SK-N-SH treated with all-trans-retinoic acid at 6 μM for 48 hours (cell line): ENCODE data around the gene DCTN2.
"Not testable (repeated sequence)": the region's sequence is repeated elsewhere in the genome, so short reads cannot be mapped to it uniquely, and the experiment has no call there.

ENCODE experiments used
- ATAC-seq: fragments of 200-7000 bp; cut with Tn5 transposase; 3 replicates; pipeline ENCODE4 v1.9.1; 2020; ENCODE audit warnings: mild to moderate bottlenecking, moderate library complexity
- ARNTL ChIP-seq: fragments of 450-650 bp; formaldehyde crosslinking; IDR thresholded peaks from 2 replicates; pipeline ENCODE4 v1.5.0; 2020; ENCODE audit warnings: low read depth, mild to moderate bottlenecking, moderate library complexity, borderline replicate concordance
- CSDC2 ChIP-seq: fragments of 250-450 bp; sonication (Bioruptor Pico); IDR thresholded peaks from 2 replicates; pipeline ENCODE4 v1.5.0; 2020; ENCODE audit warnings: mild to moderate bottlenecking, moderate library complexity
- ISL1 ChIP-seq: fragments of 250-450 bp; sonication (Bioruptor Pico); IDR thresholded peaks from 2 replicates; pipeline ENCODE4 v2.1.2; 2022; ENCODE audit warnings: mild to moderate bottlenecking, moderate library complexity
- OSR1 ChIP-seq: fragments of 250-450 bp; sonication (Bioruptor Pico); IDR thresholded peaks from 2 replicates; pipeline ENCODE4 v1.8.0; 2022; ENCODE audit warnings: moderate library complexity, mild to moderate bottlenecking, inconsistent platforms
- POU6F1 ChIP-seq: fragments of 250-450 bp; sonication (Bioruptor Pico); IDR thresholded peaks from 2 replicates; pipeline ENCODE4 v1.8.0; 2021; ENCODE audit warnings: low read depth, mild to moderate bottlenecking, moderate library complexity, borderline replicate concordance
- PPARA ChIP-seq: fragments of 250-450 bp; sonication (Bioruptor Pico); IDR thresholded peaks from 2 replicates; pipeline ENCODE4 v1.5.0; 2020; ENCODE audit warnings: mild to moderate bottlenecking, borderline replicate concordance
- RARB ChIP-seq: fragments of 250-450 bp; sonication (Bioruptor Pico); IDR thresholded peaks from 2 replicates; pipeline ENCODE4 v1.8.0; 2021; ENCODE audit warnings: mild to moderate bottlenecking, moderate library complexity
- TCF4 ChIP-seq: fragments of 250-450 bp; sonication (Bioruptor Pico); IDR thresholded peaks from 2 replicates; pipeline ENCODE4 v1.8.0; 2021; ENCODE audit warnings: mild to moderate bottlenecking, moderate library complexity, borderline replicate concordance
- TOX ChIP-seq: fragments of 250-450 bp; sonication (Bioruptor Pico); IDR thresholded peaks from 2 replicates; pipeline ENCODE4 v1.8.0; 2021; ENCODE audit warnings: mild to moderate bottlenecking, moderate library complexity, borderline replicate concordance
- ZC3H10 ChIP-seq: fragments of 250-450 bp; sonication (Bioruptor Pico); IDR thresholded peaks from 2 replicates; pipeline ENCODE4 v1.5.1; 2021; ENCODE audit warnings: mild to moderate bottlenecking, moderate library complexity
- ZFP3 ChIP-seq: fragments of 250-450 bp; sonication (Bioruptor Pico); IDR thresholded peaks from 2 replicates; pipeline ENCODE4 v1.5.0; 2020; ENCODE audit warnings: mild to moderate bottlenecking, moderate library complexity
- ZNF565 ChIP-seq: fragments of 450-650 bp; formaldehyde crosslinking; conservative IDR thresholded peaks from 2 replicates; pipeline ENCODE4 v1.5.0; 2020; ENCODE audit warnings: low read depth, mild to moderate bottlenecking, moderate library complexity
- ZNF70 ChIP-seq: fragments of 450-650 bp; formaldehyde crosslinking; IDR thresholded peaks from 2 replicates; pipeline ENCODE4 v1.5.0; 2020; ENCODE audit warnings: mild to moderate bottlenecking, moderate library complexity
- ZNF8 ChIP-seq: fragments of 450-650 bp; formaldehyde crosslinking; IDR thresholded peaks from 2 replicates; pipeline ENCODE4 v1.5.0; 2020; ENCODE audit warnings: mild to moderate bottlenecking, moderate library complexity
- TF ChIP-seq, protein P1 (sequence below): fragments of 250-450 bp; sonication (Bioruptor Pico); IDR thresholded peaks from 2 replicates; pipeline ENCODE4 v1.5.0; 2020; ENCODE audit warnings: mild to moderate bottlenecking, moderate library complexity
- TF ChIP-seq, protein P2 (sequence below): fragments of 250-450 bp; sonication (Bioruptor Pico); IDR thresholded peaks from 2 replicates; pipeline ENCODE4 v1.8.0; 2020; ENCODE audit warnings: mild to moderate bottlenecking, moderate library complexity, borderline replicate concordance
- TF ChIP-seq, protein P3 (sequence below): fragments of 250-450 bp; sonication (Bioruptor Pico); IDR thresholded peaks from 2 replicates; pipeline ENCODE4 v1.5.1; 2021; ENCODE audit warnings: mild to moderate bottlenecking, moderate library complexity

The DCTN2 gene

GRCh38 chr12:57511588-57512325 is 35.2 kb downstream of the DCTN2 start (continued):
- TF ChIP-seq, protein P1, sequence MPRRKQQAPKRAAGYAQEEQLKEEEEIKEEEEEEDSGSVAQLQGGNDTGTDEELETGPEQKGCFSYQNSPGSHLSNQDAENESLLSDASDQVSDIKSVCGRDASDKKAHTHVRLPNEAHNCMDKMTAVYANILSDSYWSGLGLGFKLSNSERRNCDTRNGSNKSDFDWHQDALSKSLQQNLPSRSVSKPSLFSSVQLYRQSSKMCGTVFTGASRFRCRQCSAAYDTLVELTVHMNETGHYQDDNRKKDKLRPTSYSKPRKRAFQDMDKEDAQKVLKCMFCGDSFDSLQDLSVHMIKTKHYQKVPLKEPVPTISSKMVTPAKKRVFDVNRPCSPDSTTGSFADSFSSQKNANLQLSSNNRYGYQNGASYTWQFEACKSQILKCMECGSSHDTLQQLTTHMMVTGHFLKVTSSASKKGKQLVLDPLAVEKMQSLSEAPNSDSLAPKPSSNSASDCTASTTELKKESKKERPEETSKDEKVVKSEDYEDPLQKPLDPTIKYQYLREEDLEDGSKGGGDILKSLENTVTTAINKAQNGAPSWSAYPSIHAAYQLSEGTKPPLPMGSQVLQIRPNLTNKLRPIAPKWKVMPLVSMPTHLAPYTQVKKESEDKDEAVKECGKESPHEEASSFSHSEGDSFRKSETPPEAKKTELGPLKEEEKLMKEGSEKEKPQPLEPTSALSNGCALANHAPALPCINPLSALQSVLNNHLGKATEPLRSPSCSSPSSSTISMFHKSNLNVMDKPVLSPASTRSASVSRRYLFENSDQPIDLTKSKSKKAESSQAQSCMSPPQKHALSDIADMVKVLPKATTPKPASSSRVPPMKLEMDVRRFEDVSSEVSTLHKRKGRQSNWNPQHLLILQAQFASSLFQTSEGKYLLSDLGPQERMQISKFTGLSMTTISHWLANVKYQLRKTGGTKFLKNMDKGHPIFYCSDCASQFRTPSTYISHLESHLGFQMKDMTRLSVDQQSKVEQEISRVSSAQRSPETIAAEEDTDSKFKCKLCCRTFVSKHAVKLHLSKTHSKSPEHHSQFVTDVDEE (CRISPR knock-in tag), result no peak
- TF ChIP-seq, all 23 proteins: peak for 0

DNA sequence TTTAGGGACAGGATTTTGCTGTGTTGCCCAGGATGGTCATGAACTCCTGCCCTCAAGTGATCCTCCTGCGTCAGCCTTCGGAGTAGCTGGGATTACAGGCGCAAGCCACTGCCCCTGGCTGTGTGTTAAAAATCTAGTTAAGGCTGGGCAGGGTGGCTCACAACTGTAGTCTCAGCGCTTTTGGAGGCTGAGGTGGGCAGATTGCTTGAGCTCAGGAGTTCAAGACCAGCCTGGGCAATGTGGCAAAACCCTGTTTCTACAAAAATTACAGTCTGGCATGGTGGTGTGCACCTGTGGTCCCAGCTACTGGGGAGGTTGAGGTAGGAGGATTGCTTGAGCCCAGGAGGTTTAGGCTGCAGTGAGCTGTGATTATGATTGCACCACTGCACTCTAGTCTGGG is 35.8 kb downstream of the DCTN2 start:
- no peak for TF ChIP-seq ISL1 (CRISPR knock-in tag)
- TF ChIP-seq ZNF70, result no peak
- TF ChIP-seq ZNF565 (CRISPR knock-in tag), result no peak
- TF ChIP-seq PPARA (CRISPR knock-in tag), result no peak
- no peak for TF ChIP-seq TOX
- TF ChIP-seq, protein P2, sequence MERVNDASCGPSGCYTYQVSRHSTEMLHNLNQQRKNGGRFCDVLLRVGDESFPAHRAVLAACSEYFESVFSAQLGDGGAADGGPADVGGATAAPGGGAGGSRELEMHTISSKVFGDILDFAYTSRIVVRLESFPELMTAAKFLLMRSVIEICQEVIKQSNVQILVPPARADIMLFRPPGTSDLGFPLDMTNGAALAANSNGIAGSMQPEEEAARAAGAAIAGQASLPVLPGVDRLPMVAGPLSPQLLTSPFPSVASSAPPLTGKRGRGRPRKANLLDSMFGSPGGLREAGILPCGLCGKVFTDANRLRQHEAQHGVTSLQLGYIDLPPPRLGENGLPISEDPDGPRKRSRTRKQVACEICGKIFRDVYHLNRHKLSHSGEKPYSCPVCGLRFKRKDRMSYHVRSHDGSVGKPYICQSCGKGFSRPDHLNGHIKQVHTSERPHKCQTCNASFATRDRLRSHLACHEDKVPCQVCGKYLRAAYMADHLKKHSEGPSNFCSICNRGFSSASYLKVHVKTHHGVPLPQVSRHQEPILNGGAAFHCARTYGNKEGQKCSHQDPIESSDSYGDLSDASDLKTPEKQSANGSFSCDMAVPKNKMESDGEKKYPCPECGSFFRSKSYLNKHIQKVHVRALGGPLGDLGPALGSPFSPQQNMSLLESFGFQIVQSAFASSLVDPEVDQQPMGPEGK (CRISPR knock-in tag), result no peak
- ATAC-seq, result no peak

DNA sequence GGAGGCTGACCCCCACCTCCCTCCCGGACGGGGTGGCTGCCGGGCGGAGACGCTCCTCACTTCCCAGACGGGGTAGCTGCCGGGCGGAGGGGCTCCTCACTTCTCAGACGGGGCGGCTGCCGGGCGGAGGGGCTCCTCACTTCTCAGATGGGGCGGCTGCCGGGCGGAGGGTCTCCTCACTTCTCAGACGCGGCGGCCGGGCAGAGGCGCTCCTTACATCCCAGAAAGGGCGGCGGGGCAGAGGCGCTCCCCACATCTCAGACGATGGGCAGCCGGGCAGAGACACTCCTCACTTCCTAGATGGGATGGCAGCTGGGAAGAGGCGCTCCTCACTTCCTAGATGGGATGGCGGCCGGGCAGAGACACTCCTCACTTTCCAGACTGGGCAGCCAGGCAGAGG is 39.2 kb downstream of the DCTN2 start:
- ATAC-seq, result not testable (repeated sequence)

DNA sequence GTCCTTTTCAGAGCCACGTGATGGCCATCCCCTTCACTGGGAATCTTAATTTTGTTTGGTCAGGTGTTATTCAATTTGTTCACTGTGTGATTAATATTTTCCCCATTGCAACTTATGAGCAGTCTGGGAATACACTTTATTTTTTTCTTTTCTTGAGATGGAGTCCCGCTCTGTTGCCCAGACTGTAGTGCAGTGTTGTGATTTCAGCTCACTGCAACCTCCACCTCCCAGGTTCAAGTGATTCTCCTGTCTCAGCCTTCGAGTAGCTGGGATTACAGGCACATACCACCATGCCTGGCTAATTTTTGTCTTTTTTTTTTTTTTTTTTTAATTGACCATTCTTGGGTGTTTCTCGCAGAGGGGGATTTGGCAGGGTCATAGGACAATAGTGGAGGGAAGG is 40.5 kb downstream of the DCTN2 start:
- ATAC-seq, result not testable (repeated sequence)

DNA sequence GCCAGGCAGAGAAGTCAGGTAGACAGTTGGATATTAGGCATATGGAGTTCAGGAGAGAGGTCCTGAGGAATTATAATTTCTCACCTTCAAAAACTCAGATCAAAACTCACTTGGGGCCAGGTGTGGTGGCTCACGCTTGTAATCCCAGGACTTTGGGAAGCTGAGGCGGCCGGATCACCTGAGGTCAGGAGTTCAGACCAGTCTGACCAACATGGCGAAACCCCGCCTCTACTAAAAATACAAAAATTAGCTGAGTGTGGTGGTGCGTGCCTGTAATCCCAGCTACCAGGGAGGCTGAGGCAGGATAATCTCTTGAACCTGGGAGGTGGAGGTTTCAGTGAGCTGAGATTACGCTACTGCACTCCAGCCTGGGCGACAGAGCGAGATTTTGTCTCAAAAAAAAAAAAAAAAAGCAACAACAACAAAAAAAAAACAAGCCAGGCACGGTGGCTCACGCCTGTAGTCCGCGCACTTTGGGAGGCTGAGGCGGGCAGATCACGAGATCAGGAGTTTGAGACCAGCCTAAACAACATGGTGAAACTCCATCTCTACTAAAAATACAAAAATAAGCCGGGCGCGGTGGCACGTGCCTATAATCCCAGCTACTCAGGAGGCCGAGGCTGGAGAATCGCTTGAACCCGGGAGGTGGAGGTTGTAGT is 44.6 kb downstream of the DCTN2 start:
- not testable (repeated sequence) for ATAC-seq

- TF ChIP-seq ZC3H10 (CRISPR knock-in tag), result no peak
- TF ChIP-seq, protein P2 (CRISPR knock-in tag), result no peak
- TF ChIP-seq, all 23 proteins: peak for 0
- ATAC-seq, result no peak
Measured at GRCh38 chr12:57500213-57500612, 46.8 kb downstream of the DCTN2 start.

DNA sequence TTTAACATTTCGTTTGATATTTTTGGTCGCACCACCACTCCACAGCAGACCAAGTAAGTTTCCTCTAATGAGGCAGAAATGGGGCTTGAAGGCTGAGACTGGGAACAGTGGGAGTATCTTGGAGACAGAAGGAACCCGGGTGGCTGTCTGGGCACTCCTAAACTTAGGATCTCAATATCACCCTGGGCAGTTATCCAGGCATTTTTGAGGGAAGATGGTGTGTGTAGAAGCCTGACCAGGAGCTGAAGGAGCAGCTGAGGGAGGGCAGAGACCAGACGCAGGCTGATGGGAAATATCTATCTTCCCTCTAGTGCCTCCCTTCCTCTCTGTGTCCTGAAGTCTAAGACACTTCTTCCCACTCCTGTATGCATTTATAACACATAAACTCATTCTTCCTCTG is 48.4 kb downstream of the DCTN2 start:
- ATAC-seq, result no peak
- no peak for TF ChIP-seq TCF4 (CRISPR knock-in tag)
- TF ChIP-seq ZNF8, result no peak
- no peak for TF ChIP-seq RARB (CRISPR knock-in tag)
- no peak for TF ChIP-seq ZFP3
- TF ChIP-seq POU6F1 (CRISPR knock-in tag), result no peak
- TF ChIP-seq ARNTL, result no peak
- no peak for TF ChIP-seq ISL1 (CRISPR knock-in tag)
- no peak for TF ChIP-seq ZNF565 (CRISPR knock-in tag)
- no peak for TF ChIP-seq CSDC2 (CRISPR knock-in tag)
- TF ChIP-seq, protein P1 (CRISPR knock-in tag), result no peak
- no peak for TF ChIP-seq OSR1 (CRISPR knock-in tag)
- TF ChIP-seq, protein P3, sequence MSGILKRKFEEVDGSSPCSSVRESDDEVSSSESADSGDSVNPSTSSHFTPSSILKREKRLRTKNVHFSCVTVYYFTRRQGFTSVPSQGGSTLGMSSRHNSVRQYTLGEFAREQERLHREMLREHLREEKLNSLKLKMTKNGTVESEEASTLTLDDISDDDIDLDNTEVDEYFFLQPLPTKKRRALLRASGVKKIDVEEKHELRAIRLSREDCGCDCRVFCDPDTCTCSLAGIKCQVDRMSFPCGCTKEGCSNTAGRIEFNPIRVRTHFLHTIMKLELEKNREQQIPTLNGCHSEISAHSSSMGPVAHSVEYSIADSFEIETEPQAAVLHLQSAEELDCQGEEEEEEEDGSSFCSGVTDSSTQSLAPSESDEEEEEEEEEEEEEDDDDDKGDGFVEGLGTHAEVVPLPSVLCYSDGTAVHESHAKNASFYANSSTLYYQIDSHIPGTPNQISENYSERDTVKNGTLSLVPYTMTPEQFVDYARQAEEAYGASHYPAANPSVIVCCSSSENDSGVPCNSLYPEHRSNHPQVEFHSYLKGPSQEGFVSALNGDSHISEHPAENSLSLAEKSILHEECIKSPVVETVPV (CRISPR knock-in tag), result no peak
- TF ChIP-seq ZNF70, result no peak
